RKO (cell line): Measurements from ENCODE around the gene METAP1D.
"Not testable (repeated sequence)": the region's sequence is repeated elsewhere in the genome, so short reads cannot be mapped to it uniquely, and the experiment has no call there.

ENCODE experiments used
- DNase-seq: peaks from one replicate; pipeline ENCODE4 v3.0.0-alpha.2; 2016; ENCODE audit warnings: low spot score

The METAP1D gene

DNA sequence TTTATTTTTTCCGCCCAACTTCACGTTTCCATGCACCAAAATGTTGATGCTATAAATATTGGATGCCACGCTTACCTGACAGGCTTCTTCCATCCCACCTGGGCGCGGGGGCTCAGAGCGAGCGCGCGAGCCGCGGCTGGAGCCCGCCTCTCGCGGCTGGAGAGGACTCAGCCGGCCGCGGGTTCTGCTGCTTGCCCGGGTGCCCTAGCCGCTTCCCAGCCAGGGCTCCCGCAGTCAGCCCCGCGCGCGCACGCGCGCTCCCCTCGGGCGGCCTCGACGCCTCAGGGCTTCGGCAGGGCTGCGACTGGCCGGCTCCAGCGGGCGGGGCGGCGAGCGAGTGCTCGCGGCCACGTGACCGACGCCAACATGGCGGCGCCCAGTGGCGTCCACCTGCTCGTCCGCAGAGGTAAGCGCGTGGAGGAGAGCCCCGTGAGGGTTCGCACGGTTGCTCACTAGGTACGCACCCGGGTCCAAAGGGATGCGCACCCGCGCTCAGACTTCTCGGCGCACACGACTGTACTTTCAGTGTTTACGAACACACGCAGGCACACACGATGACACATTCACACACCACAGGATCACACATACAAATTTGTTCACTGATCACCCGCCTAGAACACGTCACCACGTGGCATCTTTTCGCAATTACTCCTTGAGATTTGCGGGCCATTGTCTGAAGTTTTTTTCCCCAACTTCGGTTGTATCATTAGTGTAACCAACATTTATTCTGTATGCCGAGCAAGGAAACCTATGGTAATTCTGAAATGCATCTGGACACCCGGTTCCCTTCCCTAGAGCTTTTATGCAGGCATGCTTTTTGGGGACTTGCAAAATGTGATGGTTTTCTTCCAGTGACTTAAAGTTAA lies at the start of gene METAP1D:
METAP1D (plus strand) TSS at position 350 of the 866 bp plus-strand sequence; CDS start at position 367, 17 bp downstream.
- peak; percentile 94 for DNase-seq

DNA sequence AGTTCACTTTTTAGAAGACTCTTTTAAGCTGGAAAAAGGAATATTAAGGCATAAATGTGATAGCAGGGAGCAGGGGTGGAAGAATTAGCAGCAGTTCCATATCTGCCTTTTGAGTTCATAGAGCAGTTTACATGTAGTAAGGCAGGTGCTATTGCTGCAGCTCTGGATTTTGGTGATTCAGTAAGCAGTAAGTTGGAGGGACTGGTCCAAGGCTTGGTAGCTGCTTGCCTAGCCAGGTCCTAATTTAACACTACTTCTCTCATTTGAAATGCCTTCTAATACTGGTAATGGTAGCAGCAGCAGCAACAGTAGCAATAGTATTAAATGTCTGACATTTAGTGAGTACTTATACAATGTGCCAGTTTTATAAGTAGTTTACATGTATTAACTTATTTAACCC lies 47.5 kb upstream of the METAP1D start:
- DNase-seq, result no peak

DNA sequence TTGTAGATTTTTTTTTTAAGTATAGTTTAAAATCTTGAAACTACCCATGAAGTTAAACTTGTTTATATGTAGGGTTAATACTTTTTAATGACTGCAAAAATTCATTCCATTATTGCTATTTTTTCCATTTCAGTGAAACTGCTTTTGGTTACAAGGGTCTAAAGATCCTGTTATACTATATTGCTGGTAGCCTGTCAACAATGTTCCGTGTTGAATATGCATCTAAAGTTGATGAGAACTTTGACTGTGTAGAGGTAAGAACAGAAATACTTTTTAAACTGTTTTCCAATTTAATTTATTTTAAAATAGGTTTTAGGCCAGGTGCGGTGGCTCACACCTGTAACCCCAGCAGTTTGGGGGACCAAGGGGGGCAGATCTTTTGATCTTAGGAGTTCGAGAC lies 47.0 kb upstream of the METAP1D start:
- no peak for DNase-seq

DNA sequence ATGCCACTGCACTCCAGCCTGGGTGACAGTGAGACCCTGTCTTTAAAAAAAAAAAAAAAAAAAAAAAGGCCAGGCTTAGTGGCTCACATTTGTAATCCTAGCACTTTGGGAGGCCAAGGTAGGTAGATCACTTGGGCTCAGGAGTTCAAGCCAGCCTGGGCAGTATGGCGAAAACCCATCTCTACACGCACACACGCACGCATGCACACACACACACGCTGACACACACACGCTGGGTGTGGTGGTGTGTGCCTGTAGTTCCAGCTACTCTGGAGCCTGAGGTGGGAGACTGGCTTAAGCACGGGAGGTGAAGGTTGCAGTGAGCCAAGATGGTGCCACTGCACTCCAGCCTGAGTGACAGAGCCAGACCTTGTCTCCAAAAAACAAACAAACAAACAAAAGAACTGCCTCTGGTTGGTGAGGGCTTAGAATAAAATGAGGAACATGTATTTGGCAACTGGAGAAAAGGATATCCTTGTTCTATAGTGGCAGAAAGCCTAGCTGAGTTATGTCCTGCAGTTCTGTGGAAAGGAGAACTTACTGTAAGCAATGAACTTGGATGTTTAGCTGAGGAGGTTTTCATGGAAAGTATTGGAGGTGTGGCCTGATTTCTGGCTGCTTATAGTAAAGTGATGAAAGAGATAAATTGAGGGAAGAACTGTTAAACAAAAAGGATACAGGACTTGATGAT lies 43.5 kb upstream of the METAP1D start:
- DNase-seq, result no peak

DNA sequence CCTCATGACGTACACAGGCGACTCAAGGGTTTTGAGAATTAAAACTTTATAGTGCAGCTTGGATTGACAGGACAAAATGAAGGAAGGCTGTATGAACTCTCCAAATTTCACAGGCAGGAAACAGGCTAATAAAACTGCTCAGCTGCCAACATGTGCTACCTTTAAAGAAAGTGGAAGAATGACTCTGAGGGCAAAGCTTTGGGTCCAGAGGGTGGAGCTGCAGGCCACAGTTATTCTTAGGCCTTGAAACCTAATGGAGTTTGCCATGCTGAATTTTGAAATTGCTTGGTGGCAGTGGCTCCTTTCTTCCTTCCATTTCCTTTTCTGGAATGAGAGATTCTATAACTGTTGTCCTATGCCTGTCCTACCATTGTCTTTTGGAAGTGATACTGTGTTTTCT lies 42.7 kb upstream of the METAP1D start:
- peak; percentile 18 for DNase-seq

DNA sequence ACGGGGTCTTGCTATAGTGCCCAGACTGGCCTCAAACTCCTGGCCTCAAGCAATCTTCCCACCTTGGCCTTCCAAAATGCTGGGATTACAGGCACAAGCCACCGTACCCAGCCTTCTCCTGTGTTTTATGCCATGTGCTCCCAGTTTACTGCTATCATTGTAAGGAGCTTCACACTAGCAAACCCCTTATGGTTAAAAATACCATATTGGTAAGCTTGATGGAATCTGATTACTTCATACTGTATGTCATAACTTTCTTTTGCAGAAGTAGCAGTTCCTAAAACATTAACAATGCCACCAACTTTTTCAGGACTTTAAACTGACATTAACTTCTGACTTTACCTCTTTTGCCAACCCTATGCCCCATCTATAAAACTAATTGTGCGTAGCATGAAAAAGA lies 41.3 kb upstream of the METAP1D start:
- DNase-seq, result peak; percentile 44

DNA sequence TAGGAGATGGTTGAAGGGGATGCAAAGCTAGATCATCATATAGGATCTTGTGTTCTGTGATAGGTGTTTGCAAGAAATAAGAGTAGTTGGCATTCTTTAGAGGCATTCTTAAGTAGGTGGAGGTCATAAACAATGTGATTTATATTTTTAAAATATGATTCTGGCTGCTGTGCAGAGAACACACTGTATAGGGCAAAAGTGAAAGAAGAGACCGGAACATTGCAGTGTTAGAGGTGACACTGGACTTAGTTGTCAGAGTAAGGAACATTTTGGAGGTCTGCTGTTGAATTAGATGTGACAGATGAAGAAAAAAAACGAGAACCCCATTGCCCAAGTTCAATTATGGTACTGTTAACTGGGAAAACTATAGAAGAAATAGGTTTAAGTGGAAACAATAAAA lies 39.8 kb upstream of the METAP1D start:
- no peak for DNase-seq

DNA sequence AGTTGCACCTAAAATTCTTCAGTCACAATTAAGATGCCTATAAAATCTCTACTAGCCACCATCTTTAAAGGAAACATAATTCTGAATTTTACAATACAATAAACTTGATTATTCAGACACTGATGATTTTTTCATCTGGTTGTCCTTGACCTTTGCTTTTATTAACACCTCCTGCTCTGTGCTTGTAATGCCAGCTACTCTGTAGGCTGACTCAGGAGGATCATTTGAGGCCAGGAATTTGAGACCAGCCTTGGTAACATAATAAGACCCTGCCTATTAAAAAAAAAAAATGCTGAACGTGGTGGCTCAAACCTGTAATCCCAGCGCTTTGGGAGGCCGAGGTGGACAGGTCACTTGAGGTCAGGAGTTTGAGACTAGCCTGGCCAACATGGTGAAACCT lies 39.2 kb upstream of the METAP1D start:
- no peak for DNase-seq

DNA sequence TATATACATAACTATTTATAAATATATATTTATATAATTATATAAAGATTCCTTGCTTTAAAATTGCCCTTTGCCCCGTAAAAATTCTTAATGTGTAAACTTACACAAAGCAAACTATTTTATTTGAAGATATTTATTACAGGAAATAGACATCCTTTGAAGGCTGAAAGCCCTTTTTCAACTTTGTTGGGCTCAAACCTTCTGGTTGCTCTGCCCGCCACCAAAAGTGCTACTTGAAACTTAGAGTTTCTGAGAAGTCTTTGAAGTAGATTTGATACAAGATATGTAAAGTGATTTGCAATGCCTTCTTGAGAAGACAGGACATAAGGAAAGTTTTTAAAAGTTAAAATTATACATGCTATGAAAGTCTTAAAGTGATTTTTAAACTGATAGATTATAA lies 36.6 kb upstream of the METAP1D start:
- DNase-seq, result no peak

DNA sequence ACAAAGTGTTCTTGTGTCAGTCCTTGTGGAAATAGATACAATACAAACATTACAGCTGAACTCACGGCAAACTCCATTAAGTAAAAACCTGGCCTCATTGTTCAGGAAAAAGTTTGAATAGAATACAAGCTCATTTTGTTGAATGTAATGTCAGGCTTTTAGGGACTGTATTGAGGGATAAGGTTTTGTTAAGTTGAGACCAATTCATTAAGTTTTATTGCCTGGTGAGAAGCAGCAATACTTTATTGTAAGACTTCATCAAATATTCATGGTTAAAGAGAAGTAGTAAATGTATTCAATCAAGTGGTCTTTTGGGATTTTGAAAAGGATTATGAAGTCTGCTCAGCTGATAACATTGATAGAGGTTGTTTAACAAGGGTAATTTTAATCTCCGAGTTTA lies 35.4 kb upstream of the METAP1D start:
- no peak for DNase-seq

DNA sequence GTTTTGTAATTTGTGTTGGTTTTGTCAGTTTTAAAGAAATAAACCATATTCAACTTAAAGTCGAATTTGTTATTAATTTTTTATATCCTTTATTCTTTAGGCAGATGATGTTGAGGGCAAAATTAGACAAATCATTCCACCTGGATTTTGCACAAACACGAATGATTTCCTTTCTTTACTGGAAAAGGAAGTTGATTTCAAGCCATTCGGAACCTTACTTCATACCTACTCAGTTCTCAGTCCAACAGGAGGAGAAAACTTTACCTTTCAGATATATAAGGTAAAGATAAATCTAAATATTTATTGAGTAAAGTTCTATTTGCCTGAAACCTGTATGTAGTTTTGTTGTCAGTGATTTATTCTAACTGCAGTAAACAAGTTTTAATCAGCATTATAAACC lies 34.5 kb upstream of the METAP1D start:
- no peak for DNase-seq

DNA sequence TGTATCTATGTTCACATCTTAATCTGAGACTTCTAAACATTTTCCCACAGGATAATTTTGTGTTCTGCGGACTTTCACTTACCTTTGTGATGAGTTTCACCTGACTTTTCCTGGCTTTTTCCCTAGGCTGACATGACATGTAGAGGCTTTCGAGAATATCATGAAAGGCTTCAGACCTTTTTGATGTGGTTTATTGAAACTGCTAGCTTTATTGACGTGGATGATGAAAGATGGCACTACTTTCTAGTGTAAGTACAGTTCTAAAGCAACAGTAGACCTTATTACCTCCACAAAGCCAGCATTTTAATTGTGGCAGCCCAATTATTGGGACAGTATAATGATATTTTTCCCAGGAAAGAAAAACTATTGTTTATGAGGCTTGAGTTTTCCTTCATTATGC lies 34.1 kb upstream of the METAP1D start:
- DNase-seq, result no peak

DNA sequence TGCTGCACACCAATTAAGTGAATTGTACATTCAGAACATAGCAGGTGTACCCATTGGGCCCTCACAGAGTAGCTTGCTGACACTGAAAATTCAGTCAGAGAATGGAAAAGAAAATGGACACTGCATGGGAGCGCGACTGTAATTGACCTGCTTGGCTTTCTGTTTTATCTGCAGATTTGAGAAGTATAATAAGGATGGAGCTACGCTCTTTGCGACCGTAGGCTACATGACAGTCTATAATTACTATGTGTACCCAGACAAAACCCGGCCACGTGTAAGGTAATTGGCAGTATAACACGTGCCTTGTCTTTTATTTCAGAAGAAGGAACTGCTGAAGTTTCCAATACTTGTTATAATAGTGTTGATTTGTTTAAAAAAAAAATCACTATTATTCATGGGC lies 33.5 kb upstream of the METAP1D start:
- DNase-seq, result no peak

DNA sequence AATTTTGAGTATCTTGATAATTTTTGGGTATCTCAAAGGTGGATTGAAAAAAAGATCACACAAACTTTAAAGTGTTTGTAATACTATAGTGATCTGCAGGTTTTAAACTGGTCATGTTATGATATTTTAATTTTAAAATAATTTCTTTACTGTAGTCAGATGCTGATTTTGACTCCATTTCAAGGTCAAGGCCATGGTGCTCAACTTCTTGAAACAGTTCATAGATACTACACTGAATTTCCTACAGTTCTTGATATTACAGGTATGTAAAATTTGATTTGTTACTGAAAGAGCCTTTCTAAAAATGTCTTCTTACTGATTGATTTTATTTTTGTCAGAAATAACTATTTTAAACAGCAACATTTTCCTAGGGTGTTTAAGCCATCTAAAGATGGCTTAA lies 33.1 kb upstream of the METAP1D start:
- no peak for DNase-seq

DNA sequence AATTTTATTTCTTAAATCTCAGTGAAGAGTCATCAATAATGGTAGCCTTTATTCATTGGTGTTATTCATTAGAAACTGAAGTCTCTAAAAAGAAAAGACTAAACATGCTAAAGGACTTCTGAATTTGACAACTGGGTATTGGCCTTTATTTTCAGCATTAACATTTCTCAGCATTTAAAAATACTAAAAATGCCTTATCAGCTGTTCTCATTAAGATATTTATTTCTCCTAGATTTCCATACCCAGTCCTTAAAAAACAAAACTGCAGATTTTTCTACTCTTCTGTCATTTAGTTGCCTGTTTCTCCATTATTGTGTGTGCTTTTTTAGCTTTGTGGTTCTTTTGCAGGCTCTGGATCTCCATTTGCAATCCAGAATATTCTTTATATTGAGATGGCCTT lies 31.2 kb upstream of the METAP1D start:
- no peak for DNase-seq

DNA sequence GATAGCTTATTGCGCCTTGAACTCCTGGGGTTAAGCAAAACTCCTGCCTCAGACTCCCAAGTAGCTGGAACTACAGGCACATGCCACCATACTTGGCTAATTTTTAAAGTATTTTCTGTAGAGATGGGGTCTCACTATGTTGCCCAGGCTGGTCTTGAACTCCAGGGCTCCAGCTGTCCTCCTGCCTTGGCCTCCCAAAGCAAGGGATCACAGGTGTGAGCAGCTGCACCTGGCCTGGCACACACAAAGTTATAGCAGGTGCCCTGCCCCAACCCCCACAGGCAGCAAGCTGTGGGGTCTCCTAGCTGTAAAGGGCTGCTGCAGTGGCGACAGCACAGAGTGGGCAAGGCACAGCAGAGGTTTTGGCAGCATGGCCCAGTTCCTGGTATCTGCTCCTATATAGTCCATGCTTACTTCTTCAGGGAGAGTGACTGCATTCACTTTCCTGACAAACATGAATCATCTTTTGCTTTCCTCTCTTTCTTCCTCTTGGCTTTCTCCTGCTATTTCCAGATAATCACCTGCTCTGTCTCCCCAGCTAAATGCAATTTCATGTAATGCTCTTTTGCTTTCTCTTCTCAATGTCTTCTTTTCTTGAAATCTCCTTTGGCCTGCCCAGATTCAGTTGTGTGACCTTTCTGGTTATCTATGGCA lies 27.3 kb upstream of the METAP1D start:
- DNase-seq, result no peak

DNA sequence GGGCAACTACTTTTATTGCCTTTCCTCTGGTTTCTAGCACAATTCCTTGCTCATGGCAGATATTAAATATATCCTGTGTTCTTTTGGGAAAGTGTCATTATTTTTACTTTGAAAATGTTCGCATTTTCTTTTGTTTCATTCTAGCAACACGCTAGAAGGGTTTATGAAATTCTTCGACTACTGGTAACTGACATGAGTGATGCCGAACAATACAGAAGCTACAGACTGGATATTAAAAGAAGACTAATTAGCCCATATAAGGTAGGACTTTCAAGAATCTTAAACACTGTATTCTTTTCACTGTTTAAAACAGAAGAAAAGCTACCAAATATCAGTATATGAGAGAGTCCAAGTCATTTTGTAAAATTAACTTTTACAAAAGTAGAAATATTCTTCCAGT lies 20.6 kb upstream of the METAP1D start:
- no peak for DNase-seq

DNA sequence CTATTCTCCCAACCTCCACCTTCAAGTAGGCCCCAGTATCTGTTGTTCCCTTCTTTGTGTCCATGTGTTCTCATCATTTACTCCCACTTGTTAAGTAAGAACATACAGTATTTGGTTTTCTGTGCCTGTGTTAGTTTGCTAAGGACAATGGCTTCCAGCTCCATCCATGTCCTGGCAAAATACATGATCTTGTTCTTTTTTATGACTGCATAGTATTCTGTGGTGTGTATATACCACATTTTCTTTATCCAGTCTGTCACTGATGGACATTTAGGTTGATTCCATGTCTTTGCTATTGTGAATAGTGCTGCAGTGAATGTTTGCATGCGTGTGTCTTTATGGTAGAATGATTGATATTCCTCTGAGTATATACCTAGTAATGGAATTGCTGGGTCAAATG lies 15.8 kb upstream of the METAP1D start:
- DNase-seq, result not testable (repeated sequence)

DNA sequence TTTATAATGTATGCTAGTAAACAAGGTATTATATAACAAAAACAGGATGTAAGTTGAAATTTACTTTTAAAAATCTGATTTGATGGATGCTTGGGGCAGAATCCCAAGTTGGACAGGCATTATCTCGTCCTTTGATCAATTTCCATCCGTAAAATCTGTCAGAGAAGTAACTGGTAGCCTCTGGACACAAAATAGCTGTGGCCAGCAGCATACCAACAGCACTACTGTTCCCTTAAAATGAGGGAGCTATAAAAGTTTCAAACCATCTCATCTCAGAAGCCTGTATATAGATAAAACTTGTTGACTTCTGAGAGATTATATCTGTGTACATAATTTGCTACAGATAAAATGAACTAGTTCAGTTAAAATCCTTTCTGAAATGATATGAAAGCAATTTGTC lies 14.7 kb upstream of the METAP1D start:
- no peak for DNase-seq

DNA sequence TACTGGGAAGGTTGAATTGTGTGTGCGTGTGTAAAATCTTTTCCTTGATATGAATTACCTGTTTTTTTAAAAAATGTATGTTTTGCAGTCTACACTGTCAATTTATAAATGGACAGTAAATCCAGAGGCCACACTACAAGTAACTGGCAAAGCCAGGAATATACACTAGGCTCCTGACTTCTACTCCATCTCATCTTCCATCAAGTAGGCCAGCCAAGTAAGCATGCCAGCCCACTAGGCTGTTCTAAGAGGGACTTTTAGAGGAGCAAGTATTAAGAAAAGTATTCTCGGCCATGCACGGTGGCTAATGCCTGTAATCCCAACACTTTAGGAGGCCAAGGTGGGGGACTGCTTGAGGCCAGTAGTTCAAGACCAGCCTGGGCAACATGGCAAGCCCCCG lies 13.0 kb upstream of the METAP1D start:
- no peak for DNase-seq

DNA sequence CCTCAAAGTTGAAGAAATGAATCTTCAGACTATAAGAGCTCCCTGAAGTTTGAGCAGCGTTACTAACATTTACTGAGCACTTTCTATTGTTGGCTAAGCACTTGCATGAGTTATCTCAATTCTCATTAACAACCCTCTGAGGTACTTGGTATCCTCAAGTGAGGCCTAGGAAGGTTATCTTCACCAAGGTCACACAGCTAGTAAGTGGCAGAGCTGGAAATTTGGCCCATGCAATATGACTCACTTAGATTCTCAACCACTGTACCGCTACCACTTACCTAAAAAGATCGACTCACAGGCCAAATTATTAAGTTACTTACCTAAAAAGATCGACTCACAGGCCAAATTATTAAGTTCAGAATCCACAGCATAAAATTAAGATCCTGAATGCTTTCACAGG lies 8.7 kb upstream of the METAP1D start:
- DNase-seq, result no peak

DNA sequence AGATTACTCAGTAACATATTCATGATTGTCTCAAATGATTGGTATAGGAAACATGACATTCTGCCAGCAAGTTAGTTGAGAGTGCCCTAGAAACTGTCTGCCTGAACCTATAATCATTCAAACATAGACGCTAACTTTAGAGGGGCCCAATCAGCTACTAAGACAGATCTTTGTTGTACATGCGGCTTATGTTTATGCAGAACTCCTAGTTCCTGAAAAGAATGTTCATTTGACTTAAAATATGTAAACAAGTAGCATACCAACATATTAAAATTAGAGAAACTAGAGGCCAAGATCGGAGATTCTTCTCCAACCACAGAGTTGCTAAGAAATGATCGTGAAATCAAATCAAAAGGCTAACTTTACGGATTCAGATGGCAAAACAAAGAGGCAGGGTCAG lies 4.2 kb upstream of the METAP1D start:
- DNase-seq, result no peak

DNA sequence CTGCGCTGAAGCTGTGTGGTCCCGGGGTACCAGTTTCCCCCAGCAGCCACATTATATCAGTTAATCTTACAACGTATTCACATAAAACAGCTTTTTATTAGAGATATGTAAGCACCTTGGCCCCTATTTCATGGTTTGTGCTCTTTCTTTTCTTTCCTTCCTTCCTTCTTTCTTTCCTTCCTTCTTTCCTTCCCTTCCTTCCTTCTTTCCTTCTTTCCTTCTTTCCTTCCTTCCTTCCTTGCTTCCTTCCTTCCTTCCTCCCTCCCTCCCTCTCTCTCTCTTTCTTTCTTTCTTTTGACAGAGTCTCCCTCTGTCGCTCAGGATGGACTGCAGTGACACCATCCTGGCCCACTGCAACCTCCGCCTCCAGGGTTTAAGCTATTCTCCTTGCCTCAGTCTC lies 3.7 kb upstream of the METAP1D start:
- DNase-seq, result no peak
